SJCRH30 (cell line): ENCODE data around the gene CRYBA2. TPM values are rescaled to one million over a fixed set of nuclear protein-coding genes. Genes with fewer than 3 reads are reported as not detected.

Source experiments
- DNase-seq, 2 experiments: peaks; one replicate each; pipeline ENCODE4 v3.0.0-alpha.2; 2015 to 2020
- H3K27ac ChIP-seq: fragments of 250-450 bp; sonication (Bioruptor Pico); 2 replicates; pipeline ENCODE4 v1.5.1; 2020; ENCODE audit warnings: mild to moderate bottlenecking, moderate library complexity
- H3K27me3 ChIP-seq: fragments of 250-450 bp; sonication (Bioruptor Pico); 2 replicates; pipeline ENCODE4 v1.5.1; 2020; ENCODE audit warnings: mild to moderate bottlenecking, moderate library complexity
- H3K36me3 ChIP-seq: fragments of 250-450 bp; sonication (Bioruptor Pico); 2 replicates; pipeline ENCODE4 v1.5.1; 2020; ENCODE audit warnings: mild to moderate bottlenecking, moderate library complexity
- H3K4me1 ChIP-seq: fragments of 250-450 bp; sonication (Bioruptor Pico); 2 replicates; pipeline ENCODE4 v1.5.1; 2020; ENCODE audit warnings: mild to moderate bottlenecking, moderate library complexity
- H3K4me3 ChIP-seq: fragments of 250-450 bp; sonication (Bioruptor Pico); 2 replicates; pipeline ENCODE4 v1.5.1; 2020; ENCODE audit warnings: mild to moderate bottlenecking, moderate library complexity
- H3K9me3 ChIP-seq: fragments of 250-450 bp; sonication (Bioruptor Pico); replicated peaks from 2 replicates; pipeline ENCODE4 v1.5.1; 2020; ENCODE audit warnings: mild to moderate bottlenecking, moderate library complexity
- total RNA-seq: library from RNA; depleted of rRNA; stranded (reverse); fragments of >200 nt; shearing (Covaris generic); gene quantifications from 2 replicates; pipeline ENCODE4 v1.2.3, GENCODE V29; 2014; rRNA removed

Gene CRYBA2
- total RNA-seq: 0.15 TPM in 1 of 2 replicates, not detected in the other

GRCh38 chr2:218993345-218994315, at the start of gene CRYBA2:
TSS of gene CRYBA2 (minus strand) at chr2:218993422. CDS start at chr2:218993176, 246 bp downstream.
- H3K9me3 ChIP-seq: no peaks in the 10 kb centered on the region
- H3K36me3 ChIP-seq: no peaks in the 10 kb centered on the region
- DNase-seq: no peak
- H3K27ac ChIP-seq: no peak within 1 kb of the TSS
- no peak within 1 kb of the TSS for H3K4me3 ChIP-seq
- H3K27me3 ChIP-seq: no peaks in the 10 kb centered on the region
- peaks cover 19% of the 10 kb centered on the region for H3K4me1 ChIP-seq

- H3K36me3 ChIP-seq: no peaks in the 10 kb centered on the region
- H3K9me3 ChIP-seq: no peaks in the 10 kb centered on the region
- no peak for DNase-seq
- no peaks in the 10 kb centered on the region for H3K4me1 ChIP-seq
- no peak overlapping the region for H3K27ac ChIP-seq
- no peak overlapping the region for H3K4me3 ChIP-seq
- 0 out of 2 replicates have a peak, but pooled peaks cover 6% of the 10 kb centered on the region for H3K27me3 ChIP-seq
These were observed 49.5 kb upstream of the CRYBA2 start for GRCh38 chr2:219042750-219043149.

GRCh38 chr2:219042157-219042556, 48.9 kb upstream of the CRYBA2 start:
- Histone ChIP-seq H3K27ac (no peak overlapping the region), H3K9me3 (no peaks in the 10 kb centered on the region), H3K4me3 (no peak overlapping the region), H3K4me1 (no peaks in the 10 kb centered on the region), H3K36me3 (no peaks in the 10 kb centered on the region), H3K27me3 (0 out of 2 replicates have a peak, but pooled peaks cover 6% of the 10 kb centered on the region)
- no peak for DNase-seq

GRCh38 chr2:219041252-219041651, 48.0 kb upstream of the CRYBA2 start, which contains the start of gene CFAP65:
TSS of gene CFAP65 (minus strand) at chr2:219041516. CDS start at chr2:219039048, 2,468 bp downstream.
- no peaks in the 10 kb centered on the region for H3K36me3 ChIP-seq
- no peaks in the 10 kb centered on the region for H3K4me1 ChIP-seq
- H3K27me3 ChIP-seq: 0 out of 2 replicates have a peak, but pooled peaks cover 6% of the 10 kb centered on the region
- no peak for DNase-seq
- H3K9me3 ChIP-seq: no peaks in the 10 kb centered on the region
- H3K27ac ChIP-seq: no peak within 1 kb of the TSS
- no peak within 1 kb of the TSS for H3K4me3 ChIP-seq

- no peak for DNase-seq
- Histone ChIP-seq H3K4me1 (no peaks in the 10 kb centered on the region), H3K9me3 (no peaks in the 10 kb centered on the region), H3K27ac (no peak overlapping the region), H3K4me3 (no peak overlapping the region), H3K36me3 (no peaks in the 10 kb centered on the region), H3K27me3 (0 out of 2 replicates have a peak, but pooled peaks cover 6% of the 10 kb centered on the region)
These were observed 45.4 kb upstream of the CRYBA2 start for GRCh38 chr2:219038600-219038999.

GRCh38 chr2:219037783-219038499, 44.7 kb upstream of the CRYBA2 start:
- Histone ChIP-seq H3K4me1 (no peaks in the 10 kb centered on the region), H3K27me3 (0 out of 2 replicates have a peak, but pooled peaks cover 6% of the 10 kb centered on the region), H3K36me3 (no peaks in the 10 kb centered on the region), H3K27ac (no peak overlapping the region), H3K4me3 (no peak overlapping the region), H3K9me3 (no peaks in the 10 kb centered on the region)
- no peak for DNase-seq

GRCh38 chr2:219035942-219036341, 42.7 kb upstream of the CRYBA2 start:
- Histone ChIP-seq H3K27me3 (0 out of 2 replicates have a peak, but pooled peaks cover 3% of the 10 kb centered on the region), H3K9me3 (no peaks in the 10 kb centered on the region), H3K4me3 (no peak overlapping the region), H3K27ac (no peak overlapping the region), H3K4me1 (no peaks in the 10 kb centered on the region), H3K36me3 (no peaks in the 10 kb centered on the region)
- DNase-seq: no peak

- peaks cover 7% of the 10 kb centered on the region for H3K27me3 ChIP-seq
- no peaks in the 10 kb centered on the region for H3K36me3 ChIP-seq
- no peaks in the 10 kb centered on the region for H3K9me3 ChIP-seq
- no peak overlapping the region for H3K27ac ChIP-seq
- no peak for DNase-seq
- H3K4me1 ChIP-seq: no peaks in the 10 kb centered on the region
- H3K4me3 ChIP-seq: no peak overlapping the region
These were observed 41.6 kb upstream of the CRYBA2 start for GRCh38 chr2:219034823-219035222.

- no peak overlapping the region for H3K4me3 ChIP-seq
- no peak for DNase-seq
- no peaks in the 10 kb centered on the region for H3K4me1 ChIP-seq
- no peaks in the 10 kb centered on the region for H3K9me3 ChIP-seq
- H3K27ac ChIP-seq: no peak overlapping the region
- peaks cover 7% of the 10 kb centered on the region for H3K27me3 ChIP-seq
- no peaks in the 10 kb centered on the region for H3K36me3 ChIP-seq
These were observed 39.0 kb upstream of the CRYBA2 start for GRCh38 chr2:219032051-219032745.

GRCh38 chr2:219031005-219031738, 38.0 kb upstream of the CRYBA2 start:
- Histone ChIP-seq H3K9me3 (no peaks in the 10 kb centered on the region), H3K36me3 (no peaks in the 10 kb centered on the region), H3K4me1 (no peaks in the 10 kb centered on the region), H3K27me3 (peaks cover 10% of the 10 kb centered on the region), H3K27ac (no peak overlapping the region), H3K4me3 (no peak overlapping the region)
- DNase-seq: no peak

GRCh38 chr2:219030177-219030940, 37.1 kb upstream of the CRYBA2 start:
- peaks cover 12% of the 10 kb centered on the region for H3K27me3 ChIP-seq

GRCh38 chr2:219029829-219030165, 36.6 kb upstream of the CRYBA2 start:
- Histone ChIP-seq H3K27ac (no peak overlapping the region), H3K9me3 (no peaks in the 10 kb centered on the region), H3K36me3 (no peaks in the 10 kb centered on the region), H3K4me1 (no peaks in the 10 kb centered on the region), H3K4me3 (no peak overlapping the region), H3K27me3 (peaks cover 12% of the 10 kb centered on the region)
- DNase-seq: peak; percentile 67 to 85

More at GRCh38 chr2:219030177-219030940, 37.1 kb upstream of the CRYBA2 start:
- H3K36me3 ChIP-seq: no peaks in the 10 kb centered on the region
- no peak overlapping the region for H3K4me3 ChIP-seq
- H3K9me3 ChIP-seq: no peaks in the 10 kb centered on the region
- H3K27ac ChIP-seq: no peak overlapping the region
- H3K4me1 ChIP-seq: no peaks in the 10 kb centered on the region
- DNase-seq: no peak

- peaks cover 12% of the 10 kb centered on the region for H3K27me3 ChIP-seq
- H3K4me3 ChIP-seq: no peak overlapping the region
- H3K4me1 ChIP-seq: no peaks in the 10 kb centered on the region
- no peak overlapping the region for H3K27ac ChIP-seq
- H3K36me3 ChIP-seq: no peaks in the 10 kb centered on the region
- no peak for DNase-seq
- H3K9me3 ChIP-seq: no peaks in the 10 kb centered on the region
These were observed 36.0 kb upstream of the CRYBA2 start for GRCh38 chr2:219028996-219029828.
